ENCODE measurements around the gene MEIOC. TPM values are rescaled to one million over a fixed set of nuclear protein-coding genes. Genes with fewer than 3 reads are reported as not detected.

The MEIOC gene
- total and polyA plus RNA-seq, 9 of the 15 experiments (the other 6 are each of a cell fraction or from before 2014, with no cell fraction given), result 0.04 to 0.23 (median 0.06) TPM; not detected in 5

DNA sequence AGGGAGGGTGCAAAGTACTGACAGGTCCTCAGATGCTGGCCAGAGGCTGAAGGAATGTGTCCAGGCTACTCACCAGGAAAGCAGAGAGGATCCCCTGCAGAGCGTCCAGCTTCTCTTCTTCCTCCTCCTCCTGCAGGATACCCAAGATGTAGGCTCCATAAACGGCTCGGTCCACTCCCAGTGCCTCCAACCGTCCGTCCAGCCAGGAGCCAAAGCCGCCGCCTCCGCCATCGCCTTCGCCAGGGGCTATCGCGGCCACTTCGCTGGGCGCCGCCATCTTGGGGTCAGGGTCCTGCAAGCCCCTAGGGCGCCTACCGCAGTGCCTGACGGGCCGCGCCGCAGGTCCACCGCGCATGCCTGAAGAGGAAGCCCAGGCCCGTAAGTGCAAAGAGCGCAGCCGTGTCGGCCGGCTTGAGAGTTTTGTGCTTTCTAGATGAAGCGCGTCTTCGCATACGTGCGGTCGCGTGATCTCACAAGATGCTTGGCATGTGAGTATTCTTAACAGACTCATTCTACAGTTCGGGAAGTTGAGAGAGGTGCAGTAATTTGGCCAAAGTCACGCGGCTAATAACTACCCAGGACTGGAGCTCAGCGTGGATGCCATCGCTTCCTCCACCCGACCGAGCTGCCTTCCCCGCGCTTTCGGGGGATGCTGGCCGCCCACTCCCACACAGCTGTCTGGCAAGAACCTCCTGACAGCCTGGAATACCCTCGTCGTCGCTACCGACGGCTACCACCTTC lies 33.4 kb downstream of the MEIOC start, which contains the start of gene CCDC43 (continued):
- peak; percentile 69; the same call in 1 of the 2 replicates for TF ChIP-seq FOXK1 (CRISPR knock-in tag; IDR thresholded peaks at IDR 0.05; ENCODE audit: borderline replicate concordance)
- TF ChIP-seq NFRKB (IDR thresholded peaks at IDR 0.05; ENCODE audit: low read depth), result peak; percentile 73
- TF ChIP-seq, protein P1, sequence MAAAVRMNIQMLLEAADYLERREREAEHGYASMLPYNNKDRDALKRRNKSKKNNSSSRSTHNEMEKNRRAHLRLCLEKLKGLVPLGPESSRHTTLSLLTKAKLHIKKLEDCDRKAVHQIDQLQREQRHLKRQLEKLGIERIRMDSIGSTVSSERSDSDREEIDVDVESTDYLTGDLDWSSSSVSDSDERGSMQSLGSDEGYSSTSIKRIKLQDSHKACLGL (CRISPR knock-in tag; IDR thresholded peaks at IDR 0.05; ENCODE audit: borderline replicate concordance, poor library complexity, severe bottlenecking), result peak; percentile 77
- TF ChIP-seq MTA3 (IDR thresholded peaks at IDR 0.05; ENCODE audit: borderline replicate concordance), result peak; percentile 45
- no peak for TF ChIP-seq KLF10 (CRISPR knock-in tag; IDR thresholded peaks at IDR 0.05)
- no peak for TF ChIP-seq CBX1 (IDR thresholded peaks at IDR 0.05; ENCODE audit: low read depth)
- peak; percentile 78 for TF ChIP-seq PML (IDR thresholded peaks at IDR 0.05; ENCODE audit: low read length)
- TF ChIP-seq TCF7L2 (IDR thresholded peaks at IDR 0.05; ENCODE audit: low read depth, low read length), result 0 out of 2 replicates have a peak, but pooled peaks have one; percentile 46
- TF ChIP-seq SIRT6 (IDR thresholded peaks at IDR 0.05; ENCODE audit: low read depth, low read length), result no peak
- TF ChIP-seq, protein P2, sequence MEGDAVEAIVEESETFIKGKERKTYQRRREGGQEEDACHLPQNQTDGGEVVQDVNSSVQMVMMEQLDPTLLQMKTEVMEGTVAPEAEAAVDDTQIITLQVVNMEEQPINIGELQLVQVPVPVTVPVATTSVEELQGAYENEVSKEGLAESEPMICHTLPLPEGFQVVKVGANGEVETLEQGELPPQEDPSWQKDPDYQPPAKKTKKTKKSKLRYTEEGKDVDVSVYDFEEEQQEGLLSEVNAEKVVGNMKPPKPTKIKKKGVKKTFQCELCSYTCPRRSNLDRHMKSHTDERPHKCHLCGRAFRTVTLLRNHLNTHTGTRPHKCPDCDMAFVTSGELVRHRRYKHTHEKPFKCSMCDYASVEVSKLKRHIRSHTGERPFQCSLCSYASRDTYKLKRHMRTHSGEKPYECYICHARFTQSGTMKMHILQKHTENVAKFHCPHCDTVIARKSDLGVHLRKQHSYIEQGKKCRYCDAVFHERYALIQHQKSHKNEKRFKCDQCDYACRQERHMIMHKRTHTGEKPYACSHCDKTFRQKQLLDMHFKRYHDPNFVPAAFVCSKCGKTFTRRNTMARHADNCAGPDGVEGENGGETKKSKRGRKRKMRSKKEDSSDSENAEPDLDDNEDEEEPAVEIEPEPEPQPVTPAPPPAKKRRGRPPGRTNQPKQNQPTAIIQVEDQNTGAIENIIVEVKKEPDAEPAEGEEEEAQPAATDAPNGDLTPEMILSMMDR (IDR thresholded peaks at IDR 0.05 in 2 of 3, conservative IDR thresholded peaks at IDR 0.05 in 1 of 3; ENCODE audit: insufficient read depth in 2 of 3, low read depth in 1 of 3, low read length in 3 of 3), result no peak
- TF ChIP-seq MBD2 (IDR thresholded peaks at IDR 0.05; ENCODE audit: borderline replicate concordance, low read depth), result peak; percentile 55; the same call in 1 of the 2 replicates
- no peak for TF ChIP-seq IFI16 (CRISPR knock-in tag; IDR thresholded peaks at IDR 0.05)
- peak; percentile 95 to 96 for TF ChIP-seq NRF1 (conservative IDR thresholded peaks at IDR 0.05 in 1 of 2, IDR thresholded peaks at IDR 0.05 in 1 of 2)
- TF ChIP-seq TEAD4 (IDR thresholded peaks at IDR 0.05; ENCODE audit: low read length), result peak; percentile 13; the same call in 1 of the 2 replicates
- TF ChIP-seq TEAD4 (CRISPR knock-in tag; IDR thresholded peaks at IDR 0.05; ENCODE audit: borderline replicate concordance), result 0 out of 2 replicates have a peak, but pooled peaks have one; percentile 56
- TF ChIP-seq ZFP1 (CRISPR knock-in tag; IDR thresholded peaks at IDR 0.05), result no peak
- TF ChIP-seq CREM (IDR thresholded peaks at IDR 0.05; ENCODE audit: low read depth), result 0 out of 2 replicates have a peak, but pooled peaks have one; percentile 6
- peak; percentile 59; the same call in 1 of the 2 replicates for TF ChIP-seq EGR1 (conservative IDR thresholded peaks at IDR 0.05)
- peak; percentile 82; the same call in 1 of the 2 replicates for TF ChIP-seq CTBP1 (IDR thresholded peaks at IDR 0.05; ENCODE audit: borderline replicate concordance)
- no peak for TF ChIP-seq ZNF146 (CRISPR knock-in tag; IDR thresholded peaks at IDR 0.05; ENCODE audit: unreplicated experiment)
- no peak for TF ChIP-seq TGIF2 (CRISPR knock-in tag; IDR thresholded peaks at IDR 0.05)
- TF ChIP-seq SPI1 (IDR thresholded peaks at IDR 0.05; ENCODE audit: borderline replicate concordance, low read depth, low read length), result 0 out of 2 replicates have a peak, but pooled peaks have one; percentile 24
- peak; percentile 72; the same call in 1 of the 2 replicates for TF ChIP-seq ZFX (CRISPR knock-in tag; IDR thresholded peaks at IDR 0.05)
- no peak for TF ChIP-seq POLR2AphosphoS2 (IDR thresholded peaks at IDR 0.05; ENCODE audit: low read length)
- TF ChIP-seq PHF8 (IDR thresholded peaks at IDR 0.05; ENCODE audit: borderline replicate concordance, low read length), result peak; percentile 98
- peak; percentile 82 for TF ChIP-seq NR2C1 (IDR thresholded peaks at IDR 0.05)
- peak; percentile 92 for TF ChIP-seq NR2C1 (tag; IDR thresholded peaks at IDR 0.05)
- peak; percentile 91 for TF ChIP-seq SUPT5H (IDR thresholded peaks at IDR 0.05)
- TF ChIP-seq TAF9B (IDR thresholded peaks at IDR 0.05; ENCODE audit: partially characterized antibody), result peak; percentile 92

All from K562 (cell line).